IPS-20b (cell line): ENCODE results near the gene C5AR1.
"Not testable (repeated sequence)": the region's sequence is repeated elsewhere in the genome, so short reads cannot be mapped to it uniquely, and the experiment has no call there.

Experiments used
- H3K27ac ChIP-seq: one replicate; pipeline ENCODE4 v1.5.1; 2013; ENCODE audit warnings: low read length
- H3K27me3 ChIP-seq: 2 replicates; pipeline ENCODE4 v1.6.1; 2013; ENCODE audit warnings: mild to moderate bottlenecking, low read length, inconsistent platforms; ENCODE audit not compliant: insufficient read depth
- H3K36me3 ChIP-seq: 2 replicates; pipeline ENCODE4 v1.6.1; 2013; ENCODE audit warnings: low read depth, mild to moderate bottlenecking, inconsistent platforms, low read length, moderate library complexity; ENCODE audit not compliant: insufficient read depth
- H3K4me1 ChIP-seq: 2 replicates; pipeline ENCODE4 v1.6.1; 2013; ENCODE audit warnings: mild to moderate bottlenecking, control low read depth, inconsistent platforms, low read length, moderate library complexity; ENCODE audit not compliant: insufficient read depth
- H3K4me3 ChIP-seq: 2 replicates; pipeline ENCODE4 v1.5.1; 2013; ENCODE audit warnings: mild to moderate bottlenecking, low read length, inconsistent platforms
- H3K9ac ChIP-seq: 2 replicates; pipeline ENCODE4 v1.6.1; 2013; ENCODE audit warnings: low read depth, mild to moderate bottlenecking, inconsistent platforms, low read length, moderate library complexity
- H3K9me3 ChIP-seq: 2 replicates; pipeline ENCODE4 v1.6.1; 2013; ENCODE audit warnings: mild to moderate bottlenecking, low read depth, low read length, inconsistent platforms; ENCODE audit not compliant: insufficient read depth

The C5AR1 gene

GRCh38 chr19:47340477-47341208, 31.0 kb downstream of the C5AR1 start:
- Histone ChIP-seq H3K4me1 (no peaks in the 10 kb centered on the region), H3K36me3 (no peaks in the 10 kb centered on the region), H3K9ac (no peak overlapping the region), H3K4me3 (no peak overlapping the region), H3K9me3 (no peaks in the 10 kb centered on the region), H3K27ac (no peak overlapping the region), H3K27me3 (no peaks in the 10 kb centered on the region)

GRCh38 chr19:47341734-47342133, 32.1 kb downstream of the C5AR1 start:
- Histone ChIP-seq H3K27me3 (no peaks in the 10 kb centered on the region), H3K4me1 (no peaks in the 10 kb centered on the region), H3K4me3 (no peak overlapping the region), H3K9me3 (no peaks in the 10 kb centered on the region), H3K27ac (no peak overlapping the region), H3K9ac (no peak overlapping the region), H3K36me3 (no peaks in the 10 kb centered on the region)

- Histone ChIP-seq H3K9ac (no peak overlapping the region), H3K27me3 (peaks cover 3% of the 10 kb centered on the region; the same call in 1 of the 2 replicates), H3K36me3 (no peaks in the 10 kb centered on the region), H3K4me1 (no peaks in the 10 kb centered on the region), H3K27ac (no peak overlapping the region), H3K4me3 (no peak overlapping the region), H3K9me3 (no peaks in the 10 kb centered on the region)
Observed at GRCh38 chr19:47343194-47343802, 33.6 kb downstream of the C5AR1 start.

DNA sequence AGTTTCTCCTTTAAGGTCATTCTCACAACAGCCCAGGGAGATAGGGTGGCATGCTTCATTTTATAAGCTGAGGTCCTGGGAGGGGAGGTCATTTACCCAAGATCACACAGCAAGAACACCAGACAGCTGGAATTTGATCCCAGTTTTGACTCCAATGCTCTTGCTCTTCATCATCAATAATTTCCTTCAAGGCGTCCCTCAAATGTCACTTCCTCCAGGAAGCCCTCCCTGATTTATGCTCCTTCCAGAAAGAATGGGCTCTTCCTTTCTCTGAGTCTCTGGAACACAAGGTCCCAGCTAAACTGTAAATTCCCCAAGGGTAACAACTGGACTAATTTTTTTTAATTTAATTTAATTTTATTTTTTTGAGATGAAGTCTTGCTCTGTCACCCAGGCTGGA, 34.8 kb downstream of the C5AR1 start:
- Histone ChIP-seq H3K27ac (no peak overlapping the region), H3K4me1 (no peaks in the 10 kb centered on the region), H3K9ac (no peak overlapping the region), H3K4me3 (no peak overlapping the region), H3K27me3 (peaks cover 7% of the 10 kb centered on the region; the same call in 1 of the 2 replicates), H3K9me3 (no peaks in the 10 kb centered on the region), H3K36me3 (no peaks in the 10 kb centered on the region)

DNA sequence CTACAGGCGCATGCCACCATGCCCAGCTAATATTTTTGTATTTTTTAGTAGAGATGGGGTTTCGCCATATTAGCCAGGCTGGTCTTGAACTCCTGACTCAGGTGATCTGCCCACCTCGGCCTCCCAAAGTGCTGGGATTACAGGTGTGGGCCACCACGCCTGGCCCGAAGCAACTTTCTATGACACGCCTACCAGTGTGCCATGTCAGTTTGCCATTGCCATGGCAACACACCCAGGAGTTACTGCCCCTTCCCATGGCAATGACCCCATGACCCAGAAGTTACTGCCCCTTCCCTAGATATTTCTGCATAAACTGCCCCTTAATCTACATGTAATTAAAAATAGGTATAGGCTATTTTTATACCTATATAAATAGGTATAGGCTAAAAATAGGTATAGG, 36.4 kb downstream of the C5AR1 start:
- H3K27ac ChIP-seq, H3K27me3 ChIP-seq, H3K4me1 ChIP-seq, H3K9me3 ChIP-seq, H3K36me3 ChIP-seq, H3K9ac ChIP-seq, H3K4me3 ChIP-seq: not testable (repeated sequence)

- Histone ChIP-seq H3K36me3 (peaks cover 23% of the 10 kb centered on the region), H3K9ac (peak within 1 kb of the TSS; percentile 94), H3K9me3 (no peaks in the 10 kb centered on the region), H3K4me3 (peak within 1 kb of the TSS; percentile 93), H3K27me3 (peaks cover 7% of the 10 kb centered on the region; the same call in 1 of the 2 replicates), H3K4me1 (peaks cover 4% of the 10 kb centered on the region; the same call in 1 of the 2 replicates), H3K27ac (peak within 1 kb of the TSS; percentile 66)
Observed at GRCh38 chr19:47348819-47349795, 39.4 kb downstream of the C5AR1 start, which contains the start of gene DHX34. Gene DHX34, plus strand, starts transcription at chr19:47349315. Its CDS starts 3,716 bp downstream, at chr19:47353031.

GRCh38 chr19:47350630-47351029, 41.0 kb downstream of the C5AR1 start:
- peaks cover 7% of the 10 kb centered on the region; the same call in 1 of the 2 replicates for H3K27me3 ChIP-seq
- H3K27ac ChIP-seq: no peak overlapping the region
- H3K9me3 ChIP-seq: no peaks in the 10 kb centered on the region
- H3K36me3 ChIP-seq: peaks cover 38% of the 10 kb centered on the region
- no peak overlapping the region for H3K4me3 ChIP-seq
- peaks cover 4% of the 10 kb centered on the region; the same call in 1 of the 2 replicates for H3K4me1 ChIP-seq
- H3K9ac ChIP-seq: no peak overlapping the region

GRCh38 chr19:47351548-47351947, 41.9 kb downstream of the C5AR1 start:
- Histone ChIP-seq H3K36me3 (peaks cover 46% of the 10 kb centered on the region), H3K27ac (no peak overlapping the region), H3K27me3 (peaks cover 7% of the 10 kb centered on the region; the same call in 1 of the 2 replicates), H3K4me1 (peaks cover 4% of the 10 kb centered on the region; the same call in 1 of the 2 replicates), H3K9ac (peak overlapping the region; percentile 51; the same call in 1 of the 2 replicates), H3K9me3 (no peaks in the 10 kb centered on the region), H3K4me3 (peak overlapping the region; percentile 0)

DNA sequence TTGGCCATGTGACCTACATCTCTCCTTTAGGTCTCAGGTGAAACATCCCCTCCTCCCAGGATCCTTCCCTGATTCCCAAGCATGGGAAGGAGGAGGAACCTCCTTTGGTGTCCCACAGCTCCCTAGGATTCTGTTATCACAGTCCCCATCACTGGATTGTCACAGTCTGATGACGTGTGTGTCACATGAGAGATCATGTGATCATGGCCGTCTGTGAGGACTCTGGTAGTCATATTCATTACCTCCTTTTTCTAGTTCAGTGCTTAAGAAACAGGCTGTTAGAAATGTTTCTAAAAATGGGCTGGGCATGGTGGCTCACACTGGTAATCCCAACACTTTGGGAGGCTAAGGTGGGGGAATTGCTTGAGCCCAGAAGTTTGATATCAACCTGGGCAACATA, 42.4 kb downstream of the C5AR1 start:
- Histone ChIP-seq H3K36me3 (peaks cover 51% of the 10 kb centered on the region), H3K27ac (no peak overlapping the region), H3K4me1 (peaks cover 4% of the 10 kb centered on the region; the same call in 1 of the 2 replicates), H3K4me3 (no peak overlapping the region; the same call in 1 of the 2 replicates), H3K9me3 (no peaks in the 10 kb centered on the region), H3K27me3 (peaks cover 7% of the 10 kb centered on the region; the same call in 1 of the 2 replicates), H3K9ac (no peak overlapping the region; the same call in 1 of the 2 replicates)

- H3K4me3 ChIP-seq: no peak overlapping the region
- H3K9ac ChIP-seq: no peak overlapping the region
- no peaks in the 10 kb centered on the region for H3K9me3 ChIP-seq
- peaks cover 4% of the 10 kb centered on the region; the same call in 1 of the 2 replicates for H3K27me3 ChIP-seq
- H3K36me3 ChIP-seq: peaks cover 64% of the 10 kb centered on the region
- H3K27ac ChIP-seq: no peak overlapping the region
- peaks cover 4% of the 10 kb centered on the region; the same call in 1 of the 2 replicates for H3K4me1 ChIP-seq
Observed at GRCh38 chr19:47353307-47353712, 43.6 kb downstream of the C5AR1 start.

GRCh38 chr19:47356900-47357299, 47.2 kb downstream of the C5AR1 start:
- no peak overlapping the region for H3K9ac ChIP-seq
- H3K4me1 ChIP-seq: no peaks in the 10 kb centered on the region
- H3K9me3 ChIP-seq: no peaks in the 10 kb centered on the region
- H3K27ac ChIP-seq: no peak overlapping the region
- H3K4me3 ChIP-seq: no peak overlapping the region
- peaks cover 98% of the 10 kb centered on the region for H3K36me3 ChIP-seq
- H3K27me3 ChIP-seq: no peaks in the 10 kb centered on the region
